Coronary artery (tissue), 2 donors: ENCODE results near the gene FBN2.

ENCODE experiments used
- DNase-seq: peaks from one replicate; pipeline ENCODE4 v3.0.0-alpha.2; 2017; ENCODE audit warnings: low spot score
- H3K27ac ChIP-seq, 2 donors: fragments of 200-600 bp; sonication (generic); one replicate each; pipeline ENCODE4 v1.5.1; 2016 to 2019
- H3K4me3 ChIP-seq: fragments of 200-600 bp; sonication (generic); 2 replicates; pipeline ENCODE4 v1.5.1; 2016; ENCODE audit warnings: mild to moderate bottlenecking, moderate library complexity
- TF ChIP-seq, protein P1 (sequence below): fragments of 200-600 bp; sonication (generic); IDR thresholded peaks from one replicate; pipeline ENCODE4 v1.5.1; 2019; ENCODE audit warnings: antibody characterized with exemption

The FBN2 gene

DNA sequence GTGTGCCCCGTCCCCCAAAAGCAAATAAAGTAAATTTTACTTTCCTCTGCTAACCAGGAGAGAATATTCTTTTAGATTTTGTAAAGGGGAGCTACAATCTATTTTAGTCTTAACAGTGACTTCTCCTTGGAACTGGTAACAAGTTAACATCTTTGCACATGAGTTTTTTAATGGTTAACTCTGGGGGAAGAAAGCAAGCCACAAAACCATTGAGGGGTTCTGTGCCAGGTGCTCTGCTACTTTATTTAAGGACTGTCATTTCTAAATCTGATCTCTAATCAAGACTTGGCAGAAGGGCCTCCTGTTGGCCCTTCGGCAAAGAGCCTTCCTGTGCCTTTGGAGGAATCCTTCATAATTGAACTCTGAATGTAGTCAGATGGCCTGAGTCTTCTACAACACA is 301.0 kb downstream of the FBN2 start:
- Histone ChIP-seq H3K4me3 (no peak overlapping the region), H3K27ac (no peak overlapping the region)
- no peak for DNase-seq
- TF ChIP-seq, protein P1, sequence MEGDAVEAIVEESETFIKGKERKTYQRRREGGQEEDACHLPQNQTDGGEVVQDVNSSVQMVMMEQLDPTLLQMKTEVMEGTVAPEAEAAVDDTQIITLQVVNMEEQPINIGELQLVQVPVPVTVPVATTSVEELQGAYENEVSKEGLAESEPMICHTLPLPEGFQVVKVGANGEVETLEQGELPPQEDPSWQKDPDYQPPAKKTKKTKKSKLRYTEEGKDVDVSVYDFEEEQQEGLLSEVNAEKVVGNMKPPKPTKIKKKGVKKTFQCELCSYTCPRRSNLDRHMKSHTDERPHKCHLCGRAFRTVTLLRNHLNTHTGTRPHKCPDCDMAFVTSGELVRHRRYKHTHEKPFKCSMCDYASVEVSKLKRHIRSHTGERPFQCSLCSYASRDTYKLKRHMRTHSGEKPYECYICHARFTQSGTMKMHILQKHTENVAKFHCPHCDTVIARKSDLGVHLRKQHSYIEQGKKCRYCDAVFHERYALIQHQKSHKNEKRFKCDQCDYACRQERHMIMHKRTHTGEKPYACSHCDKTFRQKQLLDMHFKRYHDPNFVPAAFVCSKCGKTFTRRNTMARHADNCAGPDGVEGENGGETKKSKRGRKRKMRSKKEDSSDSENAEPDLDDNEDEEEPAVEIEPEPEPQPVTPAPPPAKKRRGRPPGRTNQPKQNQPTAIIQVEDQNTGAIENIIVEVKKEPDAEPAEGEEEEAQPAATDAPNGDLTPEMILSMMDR: no peak

DNA sequence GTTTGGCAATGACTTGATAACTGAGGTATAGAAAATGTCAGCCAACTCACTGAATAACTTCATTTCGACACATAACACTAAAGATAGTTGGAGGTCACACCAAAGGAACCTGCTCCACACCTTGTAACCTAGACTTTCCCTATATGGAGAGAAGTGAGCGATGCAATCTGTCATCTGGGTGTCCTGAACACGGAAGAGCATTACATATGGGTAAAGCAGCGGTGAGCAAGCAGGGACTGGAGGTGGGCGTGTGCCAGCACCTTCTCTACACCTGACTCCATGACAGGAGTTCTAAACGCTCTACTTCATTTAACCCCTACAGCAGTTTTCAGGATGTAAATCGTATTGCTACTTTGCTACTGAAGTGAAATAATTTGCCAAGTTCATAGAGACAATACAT is 301.7 kb downstream of the FBN2 start:
- no peak for DNase-seq
- no peak overlapping the region for H3K27ac ChIP-seq
- TF ChIP-seq, protein P1: no peak

DNA sequence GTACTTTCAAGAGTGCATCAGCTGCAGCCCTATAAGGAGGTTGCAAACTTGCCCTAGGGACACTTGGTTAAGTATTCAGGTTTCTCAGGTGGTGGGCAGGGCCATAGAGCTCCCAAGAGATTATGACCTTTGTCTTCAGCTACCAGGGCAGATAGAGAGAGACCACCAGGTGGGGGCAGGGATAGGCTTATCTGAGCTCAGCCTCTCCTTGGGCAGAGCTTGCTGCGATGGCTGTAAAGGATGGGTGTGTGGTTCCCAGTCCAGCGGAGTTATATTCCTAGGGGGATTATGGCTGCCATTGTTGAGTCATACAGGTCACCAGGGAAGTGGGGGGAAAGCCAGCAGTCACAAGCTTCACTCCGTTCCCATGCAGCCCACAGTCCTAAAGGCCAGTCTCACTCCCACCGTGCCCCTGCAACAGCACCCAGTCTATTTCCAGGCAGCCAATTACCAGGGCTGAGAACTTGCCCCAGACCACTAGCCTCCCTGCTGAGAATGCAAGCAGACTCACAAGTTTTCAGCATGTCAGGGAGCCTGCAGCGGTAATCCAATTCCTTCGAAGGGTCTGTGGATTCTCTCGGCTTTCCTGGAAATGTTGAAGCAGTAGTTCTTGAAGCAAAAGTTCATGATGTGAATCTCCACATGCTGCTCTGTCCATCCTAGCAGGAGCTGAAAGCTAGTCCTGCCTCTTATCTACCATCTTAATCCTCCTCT is 303.0 kb downstream of the FBN2 start:
- Histone ChIP-seq H3K4me3 (no peak overlapping the region), H3K27ac (no peak overlapping the region)
- DNase-seq: no peak
- TF ChIP-seq, protein P1: no peak

More for the DNA sequence above, 301.7 kb downstream of the FBN2 start:
- no peak overlapping the region for H3K4me3 ChIP-seq

DNA sequence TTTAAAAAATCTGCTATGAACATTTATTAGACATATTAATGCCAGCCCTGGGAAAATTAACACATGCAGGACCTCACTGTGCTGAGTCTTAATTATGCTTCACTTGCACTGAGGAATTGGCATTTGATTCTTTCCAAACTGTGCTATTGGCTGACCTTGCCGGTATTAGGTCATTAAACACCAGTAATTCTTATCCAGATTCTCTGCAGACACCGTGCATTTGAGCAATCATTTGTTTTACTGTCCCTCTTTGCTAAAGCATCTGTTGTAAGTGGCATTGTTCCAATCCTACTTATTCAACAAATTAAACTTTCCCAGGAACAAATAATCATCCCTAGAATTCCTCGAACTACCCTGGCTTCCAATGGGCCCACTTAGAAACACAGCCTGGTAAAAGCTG is 309.5 kb downstream of the FBN2 start:
- TF ChIP-seq, protein P1: no peak
- Histone ChIP-seq H3K4me3 (no peak overlapping the region), H3K27ac (no peak overlapping the region)
- DNase-seq: no peak

DNA sequence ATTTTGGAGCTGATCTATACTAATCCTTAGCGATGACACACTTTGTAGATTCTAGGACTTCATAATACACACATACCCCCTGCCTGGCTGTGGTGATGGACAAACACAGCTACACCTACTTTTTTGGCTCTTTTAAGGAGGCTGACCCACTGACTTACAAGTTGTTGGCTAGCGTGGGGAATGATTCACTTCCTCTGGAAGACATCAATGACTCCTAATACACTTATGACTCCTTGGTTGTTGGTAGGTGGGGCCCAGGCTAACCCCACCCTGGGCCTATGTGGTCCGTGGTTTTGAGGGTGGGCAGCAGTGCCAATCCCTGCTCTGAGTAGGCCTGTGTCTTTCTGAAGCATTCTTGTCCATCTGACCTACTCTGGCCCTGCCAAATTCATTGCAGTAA is 310.0 kb downstream of the FBN2 start:
- DNase-seq: no peak
- TF ChIP-seq, protein P1: no peak
- no peak overlapping the region for H3K4me3 ChIP-seq
- no peak overlapping the region for H3K27ac ChIP-seq

DNA sequence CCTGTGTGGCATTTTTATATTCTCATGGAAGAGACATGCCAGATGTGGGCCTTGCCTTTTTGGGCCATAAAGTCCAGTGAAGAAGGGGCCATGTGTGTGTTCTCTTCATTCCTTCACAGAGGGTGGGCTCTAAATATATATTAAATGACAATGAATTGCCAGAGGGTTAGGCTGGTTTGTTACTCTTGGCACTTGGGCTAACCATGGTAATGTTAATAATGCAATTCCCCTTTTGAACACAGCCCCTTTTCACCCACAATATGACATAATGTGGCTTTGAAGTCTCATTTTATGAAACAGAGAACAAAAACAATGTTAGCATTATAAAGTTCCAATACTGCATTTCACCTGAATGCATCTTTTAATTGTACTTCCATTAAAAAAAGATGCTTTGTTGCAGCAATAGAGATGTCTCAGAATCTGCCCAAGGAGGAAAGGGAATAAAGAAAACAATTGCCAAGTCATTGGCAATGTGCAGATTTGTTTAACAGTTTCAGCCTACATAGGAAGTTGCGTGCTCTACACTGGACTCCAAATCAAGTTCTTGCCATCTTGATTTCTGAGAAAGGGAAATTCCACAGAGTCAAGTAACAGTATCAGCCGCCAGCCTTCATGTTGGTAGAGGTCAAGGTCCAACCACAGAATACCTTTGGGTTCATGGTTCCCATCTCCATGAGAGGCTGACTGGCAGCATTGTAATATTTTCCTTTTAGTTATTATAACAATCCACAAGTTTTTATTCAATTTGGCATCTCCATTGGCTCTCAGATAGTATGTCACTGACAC is 312.6 kb downstream of the FBN2 start:
- TF ChIP-seq, protein P1: no peak
- DNase-seq: no peak
- Histone ChIP-seq H3K27ac (no peak overlapping the region), H3K4me3 (no peak overlapping the region)

DNA sequence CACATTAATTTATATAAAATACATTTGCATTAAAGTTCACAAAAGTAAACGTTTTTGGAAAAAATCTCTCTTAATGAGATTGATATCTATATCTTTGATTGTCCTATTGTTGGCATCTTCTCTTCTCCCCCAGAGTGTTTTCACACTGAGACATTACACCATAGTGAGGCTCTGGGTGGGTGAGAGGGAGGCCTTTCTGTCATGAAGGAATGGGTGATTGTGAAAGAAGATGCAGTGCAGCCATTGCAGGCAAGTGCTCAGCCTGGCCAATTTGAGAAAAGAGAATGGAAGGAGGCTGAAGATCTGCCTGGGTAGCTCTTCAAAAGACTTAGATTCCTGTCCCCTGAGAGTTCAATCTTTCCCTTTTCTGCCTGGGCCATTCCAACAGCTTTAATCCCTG is 313.7 kb downstream of the FBN2 start:
- no peak for DNase-seq
- Histone ChIP-seq H3K4me3 (no peak overlapping the region), H3K27ac (no peak overlapping the region)
- TF ChIP-seq, protein P1: no peak
